ENCODE results near the gene DSN1.

Gene DSN1

GRCh38 chr20:36786246-36786645, 12.7 kb upstream of the DSN1 start:
- Histone ChIP-seq H3K4me1 (ENCODE audit: control extremely low read depth in 1 of 4, control insufficient read depth in 4 of 4, insufficient read depth in 4 of 4, low read length in 3 of 4) (no peaks in the 10 kb centered on the region), H3K4me3 (ENCODE audit: control insufficient read depth in 1 of 7, extremely low read depth in 1 of 7, insufficient read depth in 4 of 7, low read depth in 2 of 7, low read length in 6 of 7) (no peak overlapping the region), H3K9me3 (ENCODE audit: control extremely low read depth in 1 of 5, control insufficient read depth in 4 of 5, insufficient read depth in 2 of 5, low read depth in 1 of 5, low read length in 4 of 5) (no peaks in the 10 kb centered on the region), H3K27ac (ENCODE audit: insufficient read depth in 1 of 2, low read depth in 1 of 2, low read length in 2 of 2, poor library complexity in 1 of 2, severe bottlenecking in 2 of 2) (no peak overlapping the region), H3K36me3 (ENCODE audit: control insufficient read depth in 4 of 4, insufficient read depth in 4 of 4, low read length in 3 of 4) (peaks cover 5 to 40% (median 26%) of the 10 kb centered on the region in 4 experiments), H3K27me3 (replicated peaks in 2 of 5; ENCODE audit: control insufficient read depth in 4 of 5, insufficient read depth in 5 of 5, low read length in 4 of 5) (no peaks in the 10 kb centered on the region)
- ChIA-PET CTCF (interaction anchor here (0.7 to 2.1 kb wide), 2 partner anchors 12 to 152 kb away, joined by 3 to 8 read pairs; no protein-coding TSS in a partner anchor), POLR2A (no interaction called here)
- WGBS (ENCODE audit: insufficient coverage) = 91% methylated on average over 8 of the region's 13 CpGs
- DNase-seq = no peak

- Histone ChIP-seq H3K4me1 (ENCODE audit: control extremely low read depth in 1 of 4, control insufficient read depth in 4 of 4, insufficient read depth in 4 of 4, low read length in 3 of 4) (no peaks in the 10 kb centered on the region), H3K27me3 (replicated peaks in 2 of 5; ENCODE audit: control insufficient read depth in 4 of 5, insufficient read depth in 5 of 5, low read length in 4 of 5) (no peaks in the 10 kb centered on the region), H3K36me3 (ENCODE audit: control insufficient read depth in 4 of 4, insufficient read depth in 4 of 4, low read length in 3 of 4) (peaks cover 5 to 39% (median 25%) of the 10 kb centered on the region in 4 experiments), H3K27ac (ENCODE audit: insufficient read depth in 1 of 2, low read depth in 1 of 2, low read length in 2 of 2, poor library complexity in 1 of 2, severe bottlenecking in 2 of 2) (no peak overlapping the region), H3K9me3 (ENCODE audit: control extremely low read depth in 1 of 5, control insufficient read depth in 4 of 5, insufficient read depth in 2 of 5, low read depth in 1 of 5, low read length in 4 of 5) (no peaks in the 10 kb centered on the region), H3K4me3 (ENCODE audit: control insufficient read depth in 1 of 7, extremely low read depth in 1 of 7, insufficient read depth in 4 of 7, low read depth in 2 of 7, low read length in 6 of 7) (no peak overlapping the region)
- whole genome bisulfite sequencing (ENCODE audit: insufficient coverage) = 86% methylated on average over 2 of the region's 2 CpGs
- ChIA-PET POLR2A (no interaction called here), CTCF (no interaction called here)
- DNase-seq = no peak
Measured at GRCh38 chr20:36785308-36785707, 11.7 kb upstream of the DSN1 start.

- WGBS (ENCODE audit: insufficient coverage) = 96% methylated on average over 6 of the region's 9 CpGs
Measured at GRCh38 chr20:36784900-36785299, 11.3 kb upstream of the DSN1 start.

GRCh38 chr20:36784116-36784515, 10.6 kb upstream of the DSN1 start:
- Histone ChIP-seq H3K4me1 (ENCODE audit: control extremely low read depth in 1 of 4, control insufficient read depth in 4 of 4, insufficient read depth in 4 of 4, low read length in 3 of 4) (no peaks in the 10 kb centered on the region), H3K27me3 (replicated peaks in 2 of 5; ENCODE audit: control insufficient read depth in 4 of 5, insufficient read depth in 5 of 5, low read length in 4 of 5) (no peaks in the 10 kb centered on the region), H3K27ac (ENCODE audit: insufficient read depth in 1 of 2, low read depth in 1 of 2, low read length in 2 of 2, poor library complexity in 1 of 2, severe bottlenecking in 2 of 2) (no peak overlapping the region), H3K4me3 (ENCODE audit: control insufficient read depth in 1 of 7, extremely low read depth in 1 of 7, insufficient read depth in 4 of 7, low read depth in 2 of 7, low read length in 6 of 7) (no peak overlapping the region), H3K9me3 (ENCODE audit: control extremely low read depth in 1 of 5, control insufficient read depth in 4 of 5, insufficient read depth in 2 of 5, low read depth in 1 of 5, low read length in 4 of 5) (no peaks in the 10 kb centered on the region), H3K36me3 (ENCODE audit: control insufficient read depth in 4 of 4, insufficient read depth in 4 of 4, low read length in 3 of 4) (peaks cover 5 to 39% (median 25%) of the 10 kb centered on the region in 4 experiments)
- DNase-seq = no peak
- WGBS (ENCODE audit: insufficient coverage) = 95% methylated on average over 7 of the region's 7 CpGs
- ChIA-PET POLR2A (interaction anchor here (0.6 kb wide), 1 partner anchor 275 kb away, joined by 3 read pairs; no protein-coding TSS in a partner anchor), CTCF (no interaction called here)

More at GRCh38 chr20:36784900-36785299, 11.3 kb upstream of the DSN1 start:
- H3K27me3 ChIP-seq (replicated peaks in 2 of 5; ENCODE audit: control insufficient read depth in 4 of 5, insufficient read depth in 5 of 5, low read length in 4 of 5) = no peaks in the 10 kb centered on the region
- POLR2A ChIA-PET = interaction anchor here (0.6 kb wide), 1 partner anchor 274 kb away, joined by 3 read pairs; no protein-coding TSS in a partner anchor
- H3K36me3 ChIP-seq (ENCODE audit: control insufficient read depth in 4 of 4, insufficient read depth in 4 of 4, low read length in 3 of 4) = peaks cover 5 to 39% (median 25%) of the 10 kb centered on the region in 4 experiments
- no peak overlapping the region for H3K27ac ChIP-seq (ENCODE audit: insufficient read depth in 1 of 2, low read depth in 1 of 2, low read length in 2 of 2, poor library complexity in 1 of 2, severe bottlenecking in 2 of 2)
- H3K4me3 ChIP-seq (ENCODE audit: control insufficient read depth in 1 of 7, extremely low read depth in 1 of 7, insufficient read depth in 4 of 7, low read depth in 2 of 7, low read length in 6 of 7) = no peak overlapping the region
- CTCF ChIA-PET = no interaction called here
- H3K9me3 ChIP-seq (ENCODE audit: control extremely low read depth in 1 of 5, control insufficient read depth in 4 of 5, insufficient read depth in 2 of 5, low read depth in 1 of 5, low read length in 4 of 5) = no peaks in the 10 kb centered on the region
- no peaks in the 10 kb centered on the region for H3K4me1 ChIP-seq (ENCODE audit: control extremely low read depth in 1 of 4, control insufficient read depth in 4 of 4, insufficient read depth in 4 of 4, low read length in 3 of 4)
- DNase-seq = no peak

- Histone ChIP-seq H3K27me3 (replicated peaks in 2 of 5; ENCODE audit: control insufficient read depth in 4 of 5, insufficient read depth in 5 of 5, low read length in 4 of 5) (no peaks in the 10 kb centered on the region), H3K27ac (ENCODE audit: insufficient read depth in 1 of 2, low read depth in 1 of 2, low read length in 2 of 2, poor library complexity in 1 of 2, severe bottlenecking in 2 of 2) (no peak overlapping the region), H3K4me1 (ENCODE audit: control extremely low read depth in 1 of 4, control insufficient read depth in 4 of 4, insufficient read depth in 4 of 4, low read length in 3 of 4) (no peaks in the 10 kb centered on the region), H3K36me3 (ENCODE audit: control insufficient read depth in 4 of 4, insufficient read depth in 4 of 4, low read length in 3 of 4) (peaks cover 2 to 18% (median 11%) of the 10 kb centered on the region in 4 experiments), H3K9me3 (ENCODE audit: control extremely low read depth in 1 of 5, control insufficient read depth in 4 of 5, insufficient read depth in 2 of 5, low read depth in 1 of 5, low read length in 4 of 5) (no peaks in the 10 kb centered on the region), H3K4me3 (ENCODE audit: control insufficient read depth in 1 of 7, extremely low read depth in 1 of 7, insufficient read depth in 4 of 7, low read depth in 2 of 7, low read length in 6 of 7) (no peak overlapping the region)
- 92% methylated on average over 6 of the region's 6 CpGs for WGBS (ENCODE audit: insufficient coverage)
- CTCF ChIA-PET = no interaction called here
- no peak for DNase-seq
- POLR2A ChIA-PET = no interaction called here
Measured at GRCh38 chr20:36779656-36780025, 6.1 kb upstream of the DSN1 start.

- ChIA-PET CTCF (no interaction called here), POLR2A (no interaction called here)
- Histone ChIP-seq H3K4me1 (ENCODE audit: control extremely low read depth in 1 of 4, control insufficient read depth in 4 of 4, insufficient read depth in 4 of 4, low read length in 3 of 4) (peaks cover 0 to 3% (median under 1%) of the 10 kb centered on the region in 4 experiments), H3K4me3 (ENCODE audit: control insufficient read depth in 1 of 7, extremely low read depth in 1 of 7, insufficient read depth in 4 of 7, low read depth in 2 of 7, low read length in 6 of 7) (no peak overlapping the region), H3K9me3 (ENCODE audit: control extremely low read depth in 1 of 5, control insufficient read depth in 4 of 5, insufficient read depth in 2 of 5, low read depth in 1 of 5, low read length in 4 of 5) (no peaks in the 10 kb centered on the region), H3K27ac (ENCODE audit: insufficient read depth in 1 of 2, low read depth in 1 of 2, low read length in 2 of 2, poor library complexity in 1 of 2, severe bottlenecking in 2 of 2) (no peak overlapping the region), H3K36me3 (ENCODE audit: control insufficient read depth in 4 of 4, insufficient read depth in 4 of 4, low read length in 3 of 4) (peaks cover 0 to 12% (median 7%) of the 10 kb centered on the region in 4 experiments), H3K27me3 (replicated peaks in 2 of 5; ENCODE audit: control insufficient read depth in 4 of 5, insufficient read depth in 5 of 5, low read length in 4 of 5) (no peaks in the 10 kb centered on the region)
- 67% methylated on average over 1 of the region's 3 CpGs for WGBS (ENCODE audit: insufficient coverage)
- no peak for DNase-seq
Measured at GRCh38 chr20:36778831-36779655, 5.5 kb upstream of the DSN1 start.

GRCh38 chr20:36777576-36777975, 4.0 kb upstream of the DSN1 start:
- CTCF ChIA-PET = interaction anchor here (1.1 to 1.4 kb wide), 3 partner anchors 90 to 165 kb away, joined by 3 to 6 read pairs (median 3); no protein-coding TSS in a partner anchor
- H3K27me3 ChIP-seq (replicated peaks in 2 of 5; ENCODE audit: control insufficient read depth in 4 of 5, insufficient read depth in 5 of 5, low read length in 4 of 5) = no peaks in the 10 kb centered on the region

More at GRCh38 chr20:36777576-36777975, 4.0 kb upstream of the DSN1 start:
- 89% methylated on average over 3 of the region's 3 CpGs for WGBS (ENCODE audit: insufficient coverage)
- H3K4me1 ChIP-seq (ENCODE audit: control extremely low read depth in 1 of 4, control insufficient read depth in 4 of 4, insufficient read depth in 4 of 4, low read length in 3 of 4) = peaks cover 4 to 10% (median 8%) of the 10 kb centered on the region in 4 experiments
- H3K27ac ChIP-seq (ENCODE audit: insufficient read depth in 1 of 2, low read depth in 1 of 2, low read length in 2 of 2, poor library complexity in 1 of 2, severe bottlenecking in 2 of 2) = no peak overlapping the region
- no peaks in the 10 kb centered on the region for H3K9me3 ChIP-seq (ENCODE audit: control extremely low read depth in 1 of 5, control insufficient read depth in 4 of 5, insufficient read depth in 2 of 5, low read depth in 1 of 5, low read length in 4 of 5)
- POLR2A ChIA-PET = interaction anchor here (0.6 kb wide), 1 partner anchor 24 kb away, joined by 3 read pairs; no protein-coding TSS in a partner anchor
- H3K4me3 ChIP-seq (ENCODE audit: control insufficient read depth in 1 of 7, extremely low read depth in 1 of 7, insufficient read depth in 4 of 7, low read depth in 2 of 7, low read length in 6 of 7) = no peak overlapping the region
- DNase-seq = no peak
- no peaks in the 10 kb centered on the region for H3K36me3 ChIP-seq (ENCODE audit: control insufficient read depth in 4 of 4, insufficient read depth in 4 of 4, low read length in 3 of 4)
